HG02678 (cell line): Measurements from ENCODE around the gene TESMIN.

Experiments used
- ATAC-seq: cut with Tn5 transposase; IDR thresholded peaks from one replicate; pipeline ENCODE4 v1.9.1; 2021; ENCODE audit warnings: mild to moderate bottlenecking, moderate library complexity; ENCODE audit not compliant: unreplicated experiment

The TESMIN gene

GRCh38 chr11:68751331-68751856 is at the start of gene TESMIN:
Gene TESMIN (minus strand): TSS chr11:68751520. CDS start chr11:68750660, 860 bp downstream.
- no peak for ATAC-seq

GRCh38 chr11:68798221-68798813 is 47.0 kb upstream of the TESMIN start:
- ATAC-seq: no peak

- no peak for ATAC-seq
Observed at GRCh38 chr11:68796801-68797200, 45.5 kb upstream of the TESMIN start.

GRCh38 chr11:68792400-68792966 is 41.2 kb upstream of the TESMIN start:
- ATAC-seq: no peak

GRCh38 chr11:68784653-68785052 is 33.3 kb upstream of the TESMIN start:
- no peak for ATAC-seq

GRCh38 chr11:68783216-68783821 is 32.0 kb upstream of the TESMIN start:
- no peak for ATAC-seq

- ATAC-seq: no peak
Observed at GRCh38 chr11:68782711-68783110, 31.4 kb upstream of the TESMIN start.

GRCh38 chr11:68780829-68781228 is 29.5 kb upstream of the TESMIN start:
- ATAC-seq: no peak

- ATAC-seq: no peak
Observed at GRCh38 chr11:68778205-68778604, 26.9 kb upstream of the TESMIN start.

- ATAC-seq: no peak
Observed at GRCh38 chr11:68776442-68777235, 25.3 kb upstream of the TESMIN start.

- no peak for ATAC-seq
Observed at GRCh38 chr11:68775951-68776388, 24.6 kb upstream of the TESMIN start.

GRCh38 chr11:68774194-68774585 is 22.9 kb upstream of the TESMIN start:
- no peak for ATAC-seq

- ATAC-seq: no peak
Observed at GRCh38 chr11:68773521-68774193, 22.3 kb upstream of the TESMIN start.

GRCh38 chr11:68772936-68773335 is 21.6 kb upstream of the TESMIN start:
- no peak for ATAC-seq

- ATAC-seq: no peak
Observed at GRCh38 chr11:68770781-68771180, 19.5 kb upstream of the TESMIN start.

GRCh38 chr11:68767672-68768071 is 16.4 kb upstream of the TESMIN start:
- no peak for ATAC-seq

- no peak for ATAC-seq
Observed at GRCh38 chr11:68766786-68767185, 15.5 kb upstream of the TESMIN start.

GRCh38 chr11:68764746-68765145 is 13.4 kb upstream of the TESMIN start:
- no peak for ATAC-seq

GRCh38 chr11:68763926-68764657 is 12.8 kb upstream of the TESMIN start:
- ATAC-seq: no peak

GRCh38 chr11:68763181-68763721 is 11.9 kb upstream of the TESMIN start:
- ATAC-seq: no peak
